SK-N-SH (cell line): ENCODE results near the gene SRBD1. TPM values are rescaled to one million over a fixed set of nuclear protein-coding genes. Genes with fewer than 3 reads are reported as not detected.

Experiments
- CTCF ChIA-PET: fragments of 300-600, 350-600 bp; formaldehyde crosslinking; extraction: SDS; loops from one replicate; lab custom pipeline; 2021; lab: Yijun Ruan, JAX
- POLR2A ChIA-PET: fragments of 350-600 bp; sonication (Branson Sonifier 250); formaldehyde crosslinking; extraction: SDS; loops from one replicate; lab custom pipeline; 2020; ENCODE audit warnings: antibody characterized with exemption, inconsistent platforms; lab: Yijun Ruan, JAX
- DNase-seq: peaks from one replicate; pipeline ENCODE4 v3.0.0; 2012
- H2AFZ ChIP-seq: fragments of 200-600 bp; sonication (generic); 2 replicates; pipeline ENCODE4 v1.8.1; 2016; ENCODE audit warnings: antibody characterized with exemption, mild to moderate bottlenecking, low read depth
- H3F3A ChIP-seq: fragments of 200-600 bp; sonication (generic); replicated peaks from 2 replicates; pipeline ENCODE3; 2016; ENCODE audit warnings: antibody characterized with exemption, mild to moderate bottlenecking; ENCODE audit not compliant: insufficient read depth
- H3K27ac ChIP-seq, 2 experiments: fragments of 200-500 bp in 1 of 2; fragments of 200-600 bp in 1 of 2; sonication (Bioruptor generic) in 1 of 2; sonication (generic), shearing (Covaris generic) in 1 of 2; 2 replicates each; pipeline versions ENCODE4 v1.5.1 to v1.6.1; 2014 to 2016; ENCODE audit warnings: low read depth in 2 of 2, inconsistent platforms in 1 of 2, low read length in 1 of 2, mild to moderate bottlenecking in 1 of 2, mixed read lengths in 1 of 2
- H3K27me3 ChIP-seq: fragments of 200-600 bp; sonication (generic), shearing (Covaris generic); 2 replicates; pipeline ENCODE4 v1.6.1; 2016; ENCODE audit warnings: mixed run types; ENCODE audit not compliant: insufficient read depth
- H3K36me3 ChIP-seq, 2 experiments: fragments of 200-500 bp in 1 of 2; fragments of 200-600 bp in 1 of 2; sonication (Bioruptor generic) in 1 of 2; sonication (generic) in 1 of 2; replicated peaks in 1 of 2; 2 replicates each; pipeline versions ENCODE3 to v1.5.1; 2014 to 2016; ENCODE audit warnings: low read length in 1 of 2, mild to moderate bottlenecking in 1 of 2; ENCODE audit not compliant: insufficient read depth in 2 of 2, control insufficient read depth in 1 of 2
- H3K4me1 ChIP-seq, 2 experiments: fragments of 200-500 bp in 1 of 2; fragments of 200-600 bp in 1 of 2; sonication (Bioruptor generic) in 1 of 2; sonication (generic), shearing (Covaris generic) in 1 of 2; 2 replicates each; pipeline versions ENCODE4 v1.5.1 to v1.6.1; 2014 to 2016; ENCODE audit warnings: low read depth in 1 of 2, low read length in 1 of 2, mixed run types in 1 of 2; ENCODE audit not compliant: insufficient read depth in 2 of 2, control insufficient read depth in 1 of 2
- H3K4me2 ChIP-seq: fragments of 200-600 bp; sonication (generic), shearing (Covaris generic); 2 replicates; pipeline ENCODE4 v1.6.1; 2017; ENCODE audit warnings: mixed run types
- H3K4me3 ChIP-seq, 2 experiments: fragments of 200-500 bp in 1 of 2; fragments of 200-600 bp in 1 of 2; sonication (Bioruptor generic) in 1 of 2; sonication (generic), shearing (Covaris generic) in 1 of 2; 2 replicates each; pipeline versions ENCODE4 v1.5.1 to v1.8.1; 2014 to 2016; ENCODE audit warnings: low read depth in 2 of 2, inconsistent platforms in 1 of 2, low read length in 1 of 2, mild to moderate bottlenecking in 1 of 2, mixed read lengths in 1 of 2, moderate library complexity in 1 of 2
- H3K79me2 ChIP-seq: fragments of 200-600 bp; sonication (generic); 2 replicates; pipeline ENCODE4 v1.8.1; 2017; ENCODE audit warnings: mild to moderate bottlenecking; ENCODE audit not compliant: insufficient read depth
- H3K9ac ChIP-seq: fragments of 200-600 bp; sonication (generic); 2 replicates; pipeline ENCODE4 v1.6.1; 2017; ENCODE audit warnings: mixed run types
- H3K9me2 ChIP-seq: fragments of 200-600 bp; sonication (generic); 2 replicates; pipeline ENCODE4 v1.6.1; 2017; ENCODE audit warnings: mixed run types
- H3K9me3 ChIP-seq: fragments of 200-600 bp; sonication (generic); 2 replicates; pipeline ENCODE4 v1.6.1; 2017; ENCODE audit warnings: mixed run types, mild to moderate bottlenecking, moderate library complexity
- H4K20me1 ChIP-seq: fragments of 200-600 bp; sonication (generic); 2 replicates; pipeline ENCODE4 v1.6.1; 2017; ENCODE audit warnings: mild to moderate bottlenecking, mixed run types; ENCODE audit not compliant: insufficient read depth
- EP300 ChIP-seq, 2 experiments: IDR thresholded peaks; 2 replicates each; pipeline versions ENCODE4 v1.4.0 to v1.6.1; 2012; ENCODE audit warnings: borderline replicate concordance in 1 of 2, low read depth in 1 of 2, low read length in 1 of 2
- EZH2phosphoT487 ChIP-seq: fragments of 200-600 bp; sonication (generic); IDR thresholded peaks from 2 replicates; pipeline ENCODE4 v1.6.1; 2017; ENCODE audit warnings: low read depth, mixed run types, mild to moderate bottlenecking, antibody characterized with exemption, moderate library complexity, borderline replicate concordance
- FOXM1 ChIP-seq: IDR thresholded peaks from 2 replicates; pipeline ENCODE4 v1.4.0; 2012; ENCODE audit warnings: low read depth, mild to moderate bottlenecking
- GABPA ChIP-seq: IDR thresholded peaks from 2 replicates; pipeline ENCODE4 v1.4.0; 2012; ENCODE audit warnings: low read depth, mild to moderate bottlenecking
- JUND ChIP-seq: IDR thresholded peaks from 2 replicates; pipeline ENCODE4 v1.4.0; 2012
- MEF2A ChIP-seq: IDR thresholded peaks from 2 replicates; pipeline ENCODE4 v1.4.0; 2012; ENCODE audit warnings: low read depth, borderline replicate concordance
- NFIC ChIP-seq: IDR thresholded peaks from 2 replicates; pipeline ENCODE4 v1.4.0; 2012; ENCODE audit warnings: borderline replicate concordance
- POLR2AphosphoS5 ChIP-seq: IDR thresholded peaks from 2 replicates; pipeline ENCODE4 v1.6.1; 2012; ENCODE audit warnings: low read depth, low read length
- RAD21 ChIP-seq: IDR thresholded peaks from 2 replicates; pipeline ENCODE4 v1.6.1; 2012; ENCODE audit warnings: mild to moderate bottlenecking, low read length
- RFX5 ChIP-seq: IDR thresholded peaks from 2 replicates; pipeline ENCODE4 v1.6.1; 2012; ENCODE audit warnings: mild to moderate bottlenecking, improper control_type of control experiment, low read length
- SIN3A ChIP-seq: IDR thresholded peaks from 2 replicates; pipeline ENCODE4 v1.6.1; 2012; ENCODE audit warnings: low read depth, mild to moderate bottlenecking, low read length, moderate library complexity, borderline replicate concordance
- TCF12 ChIP-seq: IDR thresholded peaks from 2 replicates; pipeline ENCODE4 v1.4.0; 2012
- TEAD4 ChIP-seq: IDR thresholded peaks from 2 replicates; pipeline ENCODE4 v1.4.0; 2012; ENCODE audit warnings: mild to moderate bottlenecking, borderline replicate concordance; ENCODE audit not compliant: insufficient read depth
- YY1 ChIP-seq: IDR thresholded peaks from 2 replicates; pipeline ENCODE4 v1.4.0; 2012; ENCODE audit warnings: low read depth, mild to moderate bottlenecking
- ZBTB33 ChIP-seq: IDR thresholded peaks from 2 replicates; pipeline ENCODE4 v1.4.0; 2012; ENCODE audit warnings: low read depth, borderline replicate concordance
- WGBS: methylation state at CpG from one replicate; pipeline ENCODE4 v1.1.6; 2017; ENCODE audit warnings: low lambda C conversion rate; 5-methylcytosine and 5-hydroxymethylcytosine counted together
- polyA plus RNA-seq, 3 experiments: library from polyadenylated mRNA; depleted of rRNA; stranded (reverse); fragments of >200 nt; gene quantifications; 2 replicates each; pipeline ENCODE4 v1.2.3, GENCODE V29; 2012
- TF ChIP-seq, protein P1 (sequence below): fragments of 150-350 bp; IDR thresholded peaks from 2 replicates; pipeline ENCODE4 v1.6.1; 2017; ENCODE audit warnings: antibody characterized with exemption, low read length, low read depth, borderline replicate concordance

The SRBD1 gene
- polyA plus RNA-seq, 1 of the 3 experiments (the other 2 are of a cell fraction): 3.2 TPM

- H3K27me3 ChIP-seq: peaks cover 11% of the 10 kb centered on the region; the same call in 1 of the 2 replicates
- H3K27ac ChIP-seq: no peak overlapping the region
- WGBS: 76% methylated on average over 6 of the region's 6 CpGs
- H3K79me2 ChIP-seq: no peaks in the 10 kb centered on the region
- POLR2A ChIA-PET: no interaction called here
- no peaks in the 10 kb centered on the region for H3K4me1 ChIP-seq
- no peak for DNase-seq
- no peaks in the 10 kb centered on the region for H4K20me1 ChIP-seq
- no peaks in the 10 kb centered on the region for H3K36me3 ChIP-seq
- H3F3A ChIP-seq: no peaks in the 10 kb centered on the region
- no peak overlapping the region for H3K4me2 ChIP-seq
- no peak overlapping the region for H3K9ac ChIP-seq
- TF ChIP-seq EP300 (IDR thresholded peaks at IDR 0.05; ENCODE audit: borderline replicate concordance in 1 of 2, low read depth in 1 of 2, low read length in 1 of 2) (no peak), JUND (no peak), NFIC (no peak), ZBTB33 (no peak), TEAD4 (no peak)
- TF ChIP-seq, all 33 proteins: peak for 0
- Histone ChIP-seq H2AFZ (no peak overlapping the region), H3K9me2 (no peaks in the 10 kb centered on the region), H3K4me3 (no peak overlapping the region), H3K9me3 (no peaks in the 10 kb centered on the region)
- CTCF ChIA-PET: no interaction called here
Measured at GRCh38 chr2:45622336-45623075, 11.4 kb upstream of the SRBD1 start.

- H3K79me2 ChIP-seq: no peaks in the 10 kb centered on the region
- H3K4me2 ChIP-seq: no peak overlapping the region
- H3K36me3 ChIP-seq: no peaks in the 10 kb centered on the region
Measured at GRCh38 chr2:45617496-45617895, 6.4 kb upstream of the SRBD1 start.

More at GRCh38 chr2:45617496-45617895, 6.4 kb upstream of the SRBD1 start:
- Histone ChIP-seq H4K20me1 (no peaks in the 10 kb centered on the region), H3K4me3 (no peak overlapping the region), H3K9ac (no peak overlapping the region), H3K27ac (no peak overlapping the region), H3F3A (no peaks in the 10 kb centered on the region), H3K27me3 (no peaks in the 10 kb centered on the region), H3K9me3 (no peaks in the 10 kb centered on the region), H3K9me2 (no peaks in the 10 kb centered on the region), H3K4me1 (no peaks in the 10 kb centered on the region), H2AFZ (no peak overlapping the region)
- TF ChIP-seq SIN3A (no peak), TCF12 (no peak), TEAD4 (no peak), RFX5 (no peak), EZH2phosphoT487 (no peak), RAD21 (no peak), YY1 (no peak), POLR2AphosphoS5 (no peak), GABPA (no peak), FOXM1 (no peak), MEF2A (no peak)
- TF ChIP-seq, protein P1, sequence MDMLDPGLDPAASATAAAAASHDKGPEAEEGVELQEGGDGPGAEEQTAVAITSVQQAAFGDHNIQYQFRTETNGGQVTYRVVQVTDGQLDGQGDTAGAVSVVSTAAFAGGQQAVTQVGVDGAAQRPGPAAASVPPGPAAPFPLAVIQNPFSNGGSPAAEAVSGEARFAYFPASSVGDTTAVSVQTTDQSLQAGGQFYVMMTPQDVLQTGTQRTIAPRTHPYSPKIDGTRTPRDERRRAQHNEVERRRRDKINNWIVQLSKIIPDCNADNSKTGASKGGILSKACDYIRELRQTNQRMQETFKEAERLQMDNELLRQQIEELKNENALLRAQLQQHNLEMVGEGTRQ: no peak
- DNase-seq: no peak
- CTCF ChIA-PET: interaction anchor here (0.7 to 1.5 kb wide), 8 partner anchors 10 to 318 kb away, joined by 3 to 8 read pairs (median 4); no protein-coding TSS in a partner anchor
- POLR2A ChIA-PET: no interaction called here
- WGBS: 35% methylated on average over 2 of the region's 2 CpGs
